Hematopoietic multipotent progenitor cell treated with erythropoietin and hydrocortisone succinate and interleukin-3 and kit ligand, for 15 days (in vitro differentiated cells): ENCODE results near the gene CD9.
A peak's percentile ranks its signal among the peaks of the same experiment; 100 is the strongest.
"Not testable (repeated sequence)": the region's sequence is repeated elsewhere in the genome, so short reads cannot be mapped to it uniquely, and the experiment has no call there.

Experiments used
- DNase-seq: peaks from one replicate; pipeline ENCODE4 v3.0.0-alpha.2; 2015; ENCODE audit warnings: low spot score

Gene CD9

DNA sequence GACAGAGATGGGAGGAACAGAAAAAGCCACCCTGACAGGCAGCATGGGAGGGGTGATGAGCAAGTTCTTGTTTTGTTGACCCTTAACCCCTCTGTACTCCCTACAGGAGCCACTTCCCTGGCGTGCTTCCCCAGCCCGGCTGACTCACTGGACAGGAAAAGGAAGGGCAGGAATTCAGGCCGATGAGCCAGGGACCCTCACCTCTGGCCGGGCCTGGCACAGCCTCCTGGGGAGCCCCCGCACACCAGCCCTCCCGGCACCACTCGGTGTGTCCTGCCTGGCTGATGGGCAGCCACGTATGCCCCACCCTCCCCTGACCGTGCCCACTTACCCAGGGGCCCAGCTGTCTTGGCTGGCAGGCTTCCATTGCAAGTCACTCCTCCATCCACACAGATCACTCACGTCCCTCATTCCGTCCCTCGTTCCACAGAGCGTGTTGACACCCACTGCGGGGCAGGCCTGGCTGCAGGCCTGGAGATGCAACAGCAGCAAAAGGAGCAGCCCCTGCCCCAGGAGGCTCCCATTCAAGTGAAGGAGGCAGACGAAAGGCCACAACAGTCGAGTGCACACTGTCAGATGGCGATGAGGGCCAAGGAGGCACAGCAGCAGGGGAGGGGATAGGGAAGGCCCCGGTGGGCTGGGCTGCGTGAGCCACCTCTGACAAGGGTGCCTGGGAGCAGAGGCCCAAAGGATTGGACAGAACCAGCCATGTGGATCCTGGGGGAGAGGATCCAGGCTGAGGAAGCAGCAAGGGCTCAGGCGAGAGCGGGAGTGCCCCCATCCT is 19.7 kb upstream of the CD9 start:
- DNase-seq, result no peak

DNA sequence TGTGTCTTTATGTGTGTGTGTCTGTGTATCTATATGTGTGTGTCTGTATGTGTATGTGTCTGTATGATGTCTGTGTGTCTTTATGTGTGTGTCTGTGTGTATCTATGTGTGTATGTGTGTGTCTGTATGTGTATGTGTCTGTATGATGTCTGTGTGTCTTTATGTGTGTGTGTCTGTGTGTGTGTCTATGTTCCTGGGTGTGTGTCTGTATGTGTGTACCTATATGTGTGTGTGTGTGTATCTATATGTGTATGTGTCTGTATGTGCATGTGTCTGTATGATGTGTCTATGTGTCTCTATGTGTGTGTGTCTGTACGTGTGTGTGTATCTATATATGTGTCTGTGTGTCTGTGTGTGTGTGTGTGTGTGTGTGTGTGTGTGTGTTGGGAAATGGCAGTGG is 19.0 kb upstream of the CD9 start:
- DNase-seq, result no peak

- no peak for DNase-seq
Observed at GRCh38 chr12:6181583-6182278, 18.5 kb upstream of the CD9 start.

GRCh38 chr12:6182279-6182898 is 17.8 kb upstream of the CD9 start:
- no peak for DNase-seq

GRCh38 chr12:6183689-6184428 is 16.3 kb upstream of the CD9 start:
- no peak for DNase-seq

DNA sequence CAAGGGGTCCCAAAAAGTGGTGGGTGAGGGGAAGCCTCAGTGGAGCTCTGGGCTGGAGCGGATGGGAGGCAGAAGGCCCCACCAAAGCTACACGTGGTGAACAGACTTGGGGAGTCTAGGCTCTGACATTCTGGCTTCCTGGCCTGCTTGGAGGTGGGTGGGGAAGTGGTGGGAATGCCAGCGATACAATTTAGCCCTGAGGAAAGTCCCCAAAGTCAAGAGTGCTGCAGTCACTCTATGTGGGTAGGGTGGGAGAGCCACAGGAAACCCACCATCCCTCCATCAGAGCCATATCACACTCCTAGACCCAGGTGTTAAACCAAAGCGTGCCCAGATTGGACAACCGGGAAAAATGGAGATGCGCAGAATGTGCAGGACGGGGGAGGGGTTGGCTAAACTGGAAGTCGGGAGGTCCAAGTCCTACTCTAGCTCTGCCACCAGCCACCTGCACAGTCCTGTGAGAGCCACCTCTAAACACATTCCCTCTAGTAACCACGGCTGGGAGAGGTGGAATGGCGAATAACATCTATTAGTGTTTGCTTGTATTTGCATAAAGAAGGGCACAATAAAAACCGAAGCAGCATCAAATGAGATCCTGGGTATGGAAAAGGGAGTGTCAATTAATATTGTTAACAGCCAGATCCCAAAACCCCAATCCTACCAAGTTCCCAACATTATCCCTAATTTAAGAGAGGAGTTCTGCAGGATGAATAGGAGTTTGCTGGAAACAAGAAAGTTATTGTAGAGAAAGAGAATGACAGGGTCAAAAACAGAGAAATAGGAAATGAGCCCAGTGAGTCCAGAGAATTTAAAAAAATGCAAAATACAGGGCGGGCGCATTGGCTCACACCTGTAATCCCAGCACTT is 14.0 kb upstream of the CD9 start:
- no peak for DNase-seq

DNA sequence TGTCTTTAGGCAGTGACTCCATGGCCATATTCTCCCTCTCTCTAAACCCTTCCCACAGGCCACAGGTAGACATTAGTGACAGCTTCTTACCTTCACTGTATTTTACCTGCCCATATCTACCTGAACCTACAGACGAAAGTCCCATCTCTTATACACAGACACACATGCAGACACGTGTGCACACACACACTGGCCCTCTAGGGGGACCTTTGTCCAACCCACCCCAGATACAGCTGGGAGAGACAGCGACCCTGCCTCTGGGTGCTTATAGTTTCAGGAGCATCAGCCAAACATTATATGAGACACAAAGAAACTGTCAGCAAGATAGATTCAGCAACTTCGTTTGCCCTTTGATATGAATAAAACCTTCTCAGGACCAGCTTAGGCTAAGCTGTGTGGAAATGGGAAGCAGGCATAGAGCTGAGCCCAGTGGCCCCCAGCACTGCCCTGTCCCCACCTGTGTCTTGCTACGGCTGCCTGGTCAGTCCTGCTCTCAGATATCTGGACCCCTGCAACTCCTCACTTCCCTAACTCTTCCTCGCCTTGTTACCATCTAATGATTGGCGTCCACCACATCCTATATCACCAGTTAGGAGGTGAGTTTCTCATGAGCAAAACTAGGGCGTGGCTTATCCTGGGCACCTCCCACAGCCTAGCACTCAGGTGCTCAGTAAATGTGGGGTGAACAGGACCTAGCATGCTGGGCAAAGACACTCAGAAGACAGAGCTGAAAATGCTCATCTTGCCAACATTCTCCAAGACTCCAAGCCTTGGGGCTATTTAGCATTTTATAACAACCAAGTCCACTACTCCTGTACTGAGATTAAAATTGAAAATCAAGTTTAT is 12.0 kb upstream of the CD9 start:
- no peak for DNase-seq

GRCh38 chr12:6189028-6189427 is 11.2 kb upstream of the CD9 start:
- DNase-seq, result no peak

DNA sequence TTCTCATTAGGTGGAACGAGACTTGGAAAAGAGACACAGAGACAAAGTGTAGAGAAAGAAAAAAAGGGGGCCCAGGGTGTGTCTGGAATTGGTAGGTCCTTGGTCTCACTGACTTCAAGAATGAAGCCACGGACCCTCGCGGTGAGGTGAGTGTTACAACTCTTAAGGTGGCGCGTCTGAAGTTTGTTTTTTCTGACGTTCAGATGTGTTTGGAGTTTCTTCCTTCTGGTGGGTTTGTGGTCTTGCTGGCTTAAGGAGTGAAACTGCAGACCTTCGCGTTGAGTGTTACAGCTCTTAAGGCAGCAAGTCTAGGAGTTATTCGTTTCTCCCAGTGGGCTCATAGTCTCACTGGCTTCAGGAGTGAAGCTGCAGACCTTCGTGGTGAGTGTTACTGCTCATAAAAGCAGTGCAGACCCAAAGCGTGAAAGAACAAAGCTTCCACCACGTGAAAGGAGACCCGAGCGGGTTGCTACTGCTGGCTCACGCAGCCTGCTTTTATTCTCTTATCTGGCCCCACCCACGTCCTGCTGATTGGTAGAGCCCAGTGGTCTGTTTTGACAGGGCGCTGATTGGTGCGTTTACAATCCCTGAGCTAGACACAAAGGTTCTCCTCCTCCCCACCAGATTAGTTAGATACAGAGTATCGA is 10.1 kb upstream of the CD9 start:
- not testable (repeated sequence) for DNase-seq

DNA sequence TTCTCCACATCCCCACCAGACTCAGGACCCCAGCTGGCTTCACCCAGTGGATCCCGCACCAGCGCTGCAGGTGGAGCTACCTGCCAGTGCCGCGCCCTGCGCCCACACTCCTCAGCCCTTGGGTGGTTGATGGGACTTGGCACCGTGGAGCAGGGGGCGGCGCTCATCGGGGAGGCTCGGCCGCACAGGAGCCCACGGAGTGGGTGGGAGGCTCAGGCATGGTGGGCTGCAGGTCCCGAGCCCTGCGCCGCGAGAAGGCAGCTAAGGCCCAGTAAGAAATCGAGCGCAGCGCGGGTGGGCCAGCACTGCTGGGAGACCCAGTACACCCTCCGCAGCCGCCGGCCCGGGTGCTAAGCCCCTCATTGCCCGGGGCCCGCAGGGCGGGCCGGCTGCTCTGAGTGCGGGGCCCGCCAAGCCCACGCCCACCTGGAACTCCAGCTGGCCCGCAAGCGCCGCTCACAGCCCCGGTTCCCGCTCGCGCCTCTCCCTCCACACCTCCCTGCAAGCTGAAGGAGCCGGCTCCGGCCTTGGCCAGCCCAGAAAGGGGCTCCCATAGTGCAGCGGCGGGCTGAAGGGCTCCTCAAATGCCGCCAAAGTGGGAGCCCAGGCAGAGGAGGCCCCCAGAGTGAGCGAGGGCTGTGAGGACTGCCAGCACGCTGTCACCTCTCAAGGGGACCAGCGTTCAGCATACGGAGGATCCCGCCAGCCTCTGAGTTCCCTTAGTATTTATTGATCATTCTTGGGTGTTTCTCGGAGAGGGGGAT is 9.3 kb upstream of the CD9 start:
- DNase-seq, result not testable (repeated sequence)

- no peak for DNase-seq
Observed at GRCh38 chr12:6192604-6193380, 7.4 kb upstream of the CD9 start.

- DNase-seq, result no peak
Observed at GRCh38 chr12:6193853-6194815, 6.1 kb upstream of the CD9 start.

DNA sequence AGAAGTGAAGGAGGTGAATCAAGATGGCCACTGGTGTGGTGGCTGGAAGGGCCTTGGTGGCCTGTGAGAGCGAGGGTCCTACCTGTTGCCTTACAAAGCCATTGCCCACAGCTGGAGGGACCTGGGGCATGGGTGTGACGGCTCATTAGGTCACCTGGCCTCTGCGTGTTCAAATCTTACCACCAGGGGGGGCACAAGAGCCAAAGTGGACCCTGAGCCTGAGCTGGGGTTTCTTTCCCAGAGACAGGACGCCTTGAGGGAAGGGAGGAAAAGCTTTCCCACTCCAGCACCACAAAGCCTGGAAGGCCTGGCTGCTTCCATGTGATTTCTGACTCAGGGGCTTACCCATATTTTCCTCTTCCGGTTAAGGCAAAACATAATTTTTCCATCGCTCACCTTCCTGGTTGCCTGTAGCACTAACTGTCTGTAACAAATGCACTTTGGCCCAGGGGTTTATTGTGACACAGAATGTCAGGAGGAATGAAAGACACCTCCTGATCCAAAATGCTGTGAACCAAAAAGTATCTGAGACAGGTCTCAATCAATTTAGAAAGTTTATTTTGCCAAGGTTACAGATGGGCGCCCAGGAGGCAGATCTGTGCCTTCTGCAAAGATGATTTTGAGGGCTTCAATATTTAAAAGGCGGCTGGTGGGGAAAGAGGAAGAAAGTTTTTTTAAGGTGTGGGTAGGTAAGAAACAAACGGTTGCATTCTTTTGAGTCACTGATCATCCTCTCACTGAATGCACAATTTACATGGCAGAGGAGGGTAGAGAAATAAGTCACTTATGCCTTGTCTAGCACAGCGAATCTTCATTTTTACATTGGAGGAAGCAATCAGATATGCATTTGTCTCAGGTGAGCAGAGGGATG is 4.3 kb upstream of the CD9 start:
- peak; percentile 77 for DNase-seq

- no peak for DNase-seq
Observed at GRCh38 chr12:6198051-6198450, 2.1 kb upstream of the CD9 start.

DNA sequence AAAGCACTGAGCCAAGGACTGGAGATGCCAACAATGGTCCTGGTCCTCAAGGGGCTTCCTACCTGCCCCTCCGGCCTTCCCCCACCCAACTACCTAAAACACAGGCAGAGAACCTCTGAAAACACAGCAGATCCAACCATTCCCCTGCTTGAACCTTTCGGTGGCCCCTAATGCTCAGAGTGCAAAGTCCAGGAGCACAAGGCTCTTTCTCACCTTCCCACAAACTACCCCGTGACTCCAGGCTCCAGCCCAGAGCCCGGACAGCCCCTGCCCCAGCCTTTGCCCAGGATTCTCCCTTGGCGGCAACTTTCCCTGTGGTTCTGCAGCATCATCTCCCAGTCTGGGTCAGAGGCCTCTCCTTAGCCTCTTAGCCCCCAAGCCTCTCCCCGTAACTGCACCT is 1.6 kb upstream of the CD9 start:
- DNase-seq, result no peak

GRCh38 chr12:6198985-6199530 is 1.1 kb upstream of the CD9 start:
- no peak for DNase-seq
